ENCODE measurements around the gene PIAS1. TPM values are rescaled to one million over a fixed set of nuclear protein-coding genes. Genes with fewer than 3 reads are reported as not detected.
"Not testable (repeated sequence)": the region's sequence is repeated elsewhere in the genome, so short reads cannot be mapped to it uniquely, and the experiment has no call there.

PIAS1 gene
- total RNA-seq, 1 donor from 2014 or later = 18.8 TPM

DNA sequence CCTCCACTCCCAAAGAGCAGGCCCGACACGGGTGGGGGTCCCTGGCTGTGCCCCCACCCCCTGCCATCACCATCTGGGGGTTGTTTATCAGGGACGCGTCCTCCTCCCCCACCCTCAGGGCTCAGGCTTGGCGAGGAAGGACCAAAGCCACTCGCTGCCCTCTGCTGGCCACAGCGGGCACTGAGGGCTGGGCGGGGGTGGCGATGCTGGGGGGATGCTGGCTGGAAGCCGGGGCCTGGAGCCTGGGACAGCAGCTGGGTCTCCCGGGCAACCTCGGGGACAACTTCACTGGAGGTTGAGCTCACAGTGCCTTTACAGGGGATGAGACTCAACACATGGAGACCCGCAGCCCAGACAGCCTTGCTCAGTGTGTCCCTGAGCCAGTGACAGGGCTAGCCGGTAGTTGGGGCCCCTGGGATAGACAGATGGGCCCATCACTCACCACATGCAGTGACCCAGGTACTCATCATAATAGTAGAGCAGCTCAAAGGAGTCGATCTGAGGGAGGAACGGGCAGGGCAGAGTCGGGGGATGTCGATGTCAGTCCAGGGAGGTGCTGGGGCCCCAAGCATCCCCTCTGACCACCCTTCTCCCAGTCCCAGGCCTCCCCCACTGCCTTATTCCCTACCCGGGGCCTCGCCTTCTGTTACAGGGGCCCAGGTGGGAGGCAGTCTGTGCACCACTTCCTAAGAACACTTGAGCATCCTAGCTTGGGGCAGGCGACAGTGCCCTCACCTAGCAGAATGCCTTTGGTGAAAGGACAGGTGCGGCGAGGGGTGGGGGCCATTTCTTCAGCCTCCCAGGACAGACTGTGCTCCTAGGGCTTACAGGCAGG is 156.9 kb downstream of the PIAS1 start:
- DNase-seq (ENCODE audit: low spot score in 2 of 2) (peak; percentile 59 to 83), FAIRE-seq (no peak)

GRCh38 chr15:68211656-68212320 is 157.7 kb downstream of the PIAS1 start:
- DNase-seq (ENCODE audit: low spot score in 2 of 2) (no peak), FAIRE-seq (no peak)

DNA sequence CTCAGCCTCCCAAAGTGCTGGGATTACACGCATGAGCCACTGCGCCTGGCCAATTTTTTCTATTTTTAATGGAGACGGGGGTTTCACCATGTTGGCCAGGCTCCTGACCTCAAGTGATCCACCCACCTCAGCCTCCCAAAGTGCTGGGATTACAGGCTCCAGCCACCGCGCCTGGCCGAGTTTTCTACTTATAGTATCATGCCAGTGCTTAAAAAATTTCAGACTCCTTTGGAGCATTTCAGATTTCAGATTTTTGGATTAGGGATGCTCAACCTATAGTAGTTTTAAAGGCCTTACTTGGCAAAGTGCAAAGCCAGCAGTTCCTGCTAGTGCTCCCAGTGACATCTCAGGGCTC is 159.4 kb downstream of the PIAS1 start:
- not testable (repeated sequence) for DNase-seq (ENCODE audit: low spot score in 2 of 2); FAIRE-seq

GRCh38 chr15:68213991-68214837 is 160.1 kb downstream of the PIAS1 start:
- FAIRE-seq (no peak), DNase-seq (ENCODE audit: low spot score in 2 of 2) (no peak)

- no peak for DNase-seq (ENCODE audit: low spot score in 2 of 2)
- FAIRE-seq = no peak
These were observed 160.7 kb downstream of the PIAS1 start for GRCh38 chr15:68214838-68215254.

- FAIRE-seq (no peak), DNase-seq (ENCODE audit: low spot score in 2 of 2) (no peak)
These were observed 163.2 kb downstream of the PIAS1 start for GRCh38 chr15:68217341-68217740.

DNA sequence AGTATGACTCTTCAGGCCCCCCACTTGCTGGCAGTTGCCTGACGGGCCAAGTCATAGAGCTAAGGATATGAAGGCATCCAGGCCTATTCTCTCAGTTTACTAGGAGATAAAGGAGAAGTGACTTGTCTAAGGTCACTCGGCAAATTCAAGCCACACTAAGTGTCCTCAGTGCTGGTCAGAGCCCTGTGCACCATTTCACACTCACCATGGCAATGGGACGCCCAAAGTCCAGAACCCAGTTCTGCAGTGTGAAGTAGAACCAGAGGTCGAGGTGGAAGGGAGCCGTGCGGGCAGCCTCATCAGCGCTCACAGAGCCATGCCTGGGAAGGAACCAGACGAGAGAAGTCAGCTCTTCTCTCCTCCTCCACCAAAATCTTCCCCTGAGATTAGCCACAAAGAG is 164.2 kb downstream of the PIAS1 start:
- no peak for FAIRE-seq
- no peak for DNase-seq (ENCODE audit: low spot score in 2 of 2)

DNA sequence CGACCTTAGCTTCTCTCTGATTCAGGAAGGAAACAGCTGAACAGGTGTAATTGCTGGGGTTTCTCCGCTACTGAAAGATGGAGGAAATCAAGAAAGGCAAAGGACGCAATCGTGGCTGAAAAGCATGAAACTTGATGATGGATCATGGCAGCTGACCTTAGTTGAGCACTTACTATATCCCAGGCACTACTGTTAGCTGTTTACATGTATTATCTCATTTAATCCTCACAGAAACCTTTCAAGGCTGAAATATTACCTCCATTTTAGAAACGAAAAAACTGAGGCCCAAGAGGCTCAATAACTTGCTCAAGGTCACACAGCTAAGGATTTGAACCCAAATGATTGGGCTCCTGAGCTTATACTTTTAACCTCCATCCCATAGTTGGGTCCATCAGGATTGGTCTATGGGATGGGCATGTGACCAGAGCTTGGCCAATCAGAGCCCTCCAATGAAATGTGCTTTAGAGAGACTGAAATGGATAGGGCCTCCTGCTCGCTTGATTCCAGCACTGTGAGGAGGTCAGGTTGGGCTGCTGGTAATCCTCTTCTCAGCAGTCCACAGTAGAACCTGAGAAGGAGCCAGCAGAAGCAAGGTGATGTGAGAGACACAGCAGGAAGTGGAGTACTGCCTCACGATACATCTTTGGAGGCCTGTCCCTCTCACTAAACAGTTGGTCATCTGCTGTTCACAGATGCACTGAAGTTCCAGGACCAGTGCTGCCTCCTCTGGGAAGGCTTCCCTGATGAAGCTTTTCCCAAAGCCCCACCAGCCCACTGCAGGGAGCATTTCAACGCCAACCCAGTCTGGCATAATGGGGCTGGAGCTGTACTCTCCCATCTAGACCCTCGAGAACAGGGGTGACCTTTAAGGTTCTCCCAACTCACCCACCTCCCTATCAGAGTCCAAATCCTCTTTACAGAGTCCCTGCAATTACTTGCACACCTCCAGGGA is 165.0 kb downstream of the PIAS1 start:
- FAIRE-seq (no peak), DNase-seq (ENCODE audit: low spot score in 2 of 2) (peak in 1 of 2 donors; percentile 7)

GRCh38 chr15:68220489-68220888 is 166.4 kb downstream of the PIAS1 start:
- DNase-seq (ENCODE audit: low spot score in 2 of 2) (no peak), FAIRE-seq (no peak)

- no peak for FAIRE-seq
These were observed 166.9 kb downstream of the PIAS1 start for GRCh38 chr15:68220967-68221366.

GRCh38 chr15:68221530-68222431 is 167.7 kb downstream of the PIAS1 start:
- not testable (repeated sequence) for FAIRE-seq

More at GRCh38 chr15:68220967-68221366, 166.9 kb downstream of the PIAS1 start:
- no peak for DNase-seq (ENCODE audit: low spot score in 2 of 2)

DNA sequence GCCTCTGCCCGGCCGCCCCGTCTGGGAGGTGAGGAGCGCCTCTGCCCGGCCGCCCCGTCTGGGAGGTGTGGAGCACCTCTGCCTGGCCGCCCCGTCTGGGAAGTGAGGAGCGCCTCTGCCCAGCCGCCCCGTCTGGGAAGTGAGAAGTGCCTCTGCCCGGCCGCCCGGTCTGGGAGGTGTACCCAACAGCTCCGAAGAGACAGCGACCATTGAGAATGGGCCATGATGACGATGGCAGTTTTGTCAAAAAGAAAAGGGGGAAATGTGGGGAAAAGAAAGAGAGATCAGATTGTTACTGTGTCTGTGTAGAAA is 168.3 kb downstream of the PIAS1 start:
- not testable (repeated sequence) for DNase-seq (ENCODE audit: low spot score in 2 of 2); FAIRE-seq

More at GRCh38 chr15:68221530-68222431, 167.7 kb downstream of the PIAS1 start:
- not testable (repeated sequence) for DNase-seq (ENCODE audit: low spot score in 2 of 2)

- FAIRE-seq (no peak), DNase-seq (ENCODE audit: low spot score in 2 of 2) (peak in 1 of 2 donors; percentile 5)
These were observed 169.1 kb downstream of the PIAS1 start for GRCh38 chr15:68223171-68223570.

DNA sequence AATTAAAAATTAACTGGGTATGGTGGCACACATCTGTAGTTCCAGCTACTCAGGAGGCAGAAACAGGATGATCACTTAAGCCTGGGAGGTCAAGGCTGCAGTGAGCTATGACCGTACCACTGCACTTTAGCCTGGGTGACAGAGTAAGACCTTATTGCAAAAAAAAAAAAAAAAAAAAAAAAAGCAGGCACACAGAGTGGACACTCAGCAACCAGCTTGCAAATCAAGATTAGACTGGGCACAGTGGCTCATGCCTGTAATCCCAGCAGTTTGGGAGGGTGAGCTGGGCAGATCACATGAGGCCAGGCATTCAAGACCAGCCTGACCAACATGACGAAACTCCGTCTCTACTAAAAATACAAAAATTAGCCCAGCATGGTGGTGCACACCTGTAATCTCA is 170.0 kb downstream of the PIAS1 start:
- FAIRE-seq = no peak

GRCh38 chr15:68224546-68225250 is 170.6 kb downstream of the PIAS1 start:
- DNase-seq (ENCODE audit: low spot score in 2 of 2) (peak in 1 of 2 donors; percentile 4), FAIRE-seq (no peak)

More for the DNA sequence above, 170.0 kb downstream of the PIAS1 start:
- no peak for DNase-seq (ENCODE audit: low spot score in 2 of 2)

DNA sequence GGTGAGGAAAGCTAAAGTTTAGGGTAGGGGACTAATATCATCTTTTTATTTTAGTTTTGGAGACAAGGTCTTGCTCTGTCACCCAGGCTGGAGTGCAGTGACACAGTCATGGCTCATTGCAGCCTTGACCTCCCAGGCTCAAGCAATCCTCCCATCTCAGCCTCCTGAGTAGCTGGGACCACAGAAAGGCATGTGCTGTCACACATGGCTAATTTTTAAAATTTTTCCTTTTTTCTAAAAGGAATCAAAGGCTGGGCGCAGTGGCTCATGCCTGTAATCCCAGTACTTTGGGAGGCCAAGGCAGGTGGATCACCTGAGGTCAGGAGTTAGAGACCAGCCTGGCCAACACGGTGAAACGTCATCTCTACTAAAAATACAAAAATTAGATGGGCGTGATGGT is 171.3 kb downstream of the PIAS1 start:
- FAIRE-seq; DNase-seq (ENCODE audit: low spot score in 2 of 2): not testable (repeated sequence)

DNA sequence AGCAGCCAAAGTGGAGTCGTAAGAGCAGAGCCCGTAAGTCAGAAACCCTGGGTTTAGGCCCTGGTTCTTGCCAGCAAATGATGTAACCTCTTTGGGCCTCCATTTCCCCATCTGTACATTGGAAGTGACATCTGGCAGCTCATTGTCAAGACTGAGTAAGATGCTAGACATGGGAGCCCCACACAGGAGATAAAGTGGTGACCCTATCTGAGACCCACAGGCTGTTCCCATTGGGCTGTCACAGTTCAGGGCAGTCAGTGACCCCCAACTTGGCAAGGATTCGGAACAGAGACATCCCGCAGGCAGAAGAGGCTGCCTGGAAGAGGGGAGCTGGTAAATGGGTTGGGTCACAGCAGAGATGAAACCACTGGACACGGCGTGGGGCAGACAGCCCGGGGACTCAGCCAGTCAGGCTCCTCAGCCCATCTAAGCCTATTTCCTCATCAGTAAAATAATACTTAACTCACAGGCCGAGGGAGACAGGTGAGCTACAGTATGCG is 173.6 kb downstream of the PIAS1 start:
- FAIRE-seq (no peak), DNase-seq (ENCODE audit: low spot score in 2 of 2) (peak in 1 of 2 donors; percentile 7)
